Neural progenitor cell (in vitro differentiated cells): ENCODE measurements around the gene MYO5A. TPM values are rescaled to one million over a fixed set of nuclear protein-coding genes. Genes with fewer than 3 reads are reported as not detected.
"Not testable (repeated sequence)": the region's sequence is repeated elsewhere in the genome, so short reads cannot be mapped to it uniquely, and the experiment has no call there.

ENCODE experiments used
- DNase-seq: peaks from one replicate; pipeline ENCODE4 v3.0.0-alpha.2; 2016; ENCODE audit warnings: low spot score
- H2AFZ ChIP-seq: fragments of 200-600 bp; sonication (generic); replicated peaks from 2 replicates; pipeline ENCODE4 v1.6.1; 2016; ENCODE audit warnings: antibody characterized with exemption
- H3F3A ChIP-seq: fragments of 200-600 bp; sonication (generic); 2 replicates; pipeline ENCODE4 v1.6.1; 2016; ENCODE audit warnings: antibody characterized with exemption, low read depth
- H3K27ac ChIP-seq: fragments of 200-600 bp; sonication (generic); 2 replicates; pipeline ENCODE4 v1.5.1; 2016; ENCODE audit warnings: mild to moderate bottlenecking
- H3K27me3 ChIP-seq: fragments of 200-600 bp; sonication (generic); 2 replicates; pipeline ENCODE4 v1.6.1; 2016; ENCODE audit warnings: mild to moderate bottlenecking, moderate library complexity
- H3K36me3 ChIP-seq: fragments of 200-600 bp; sonication (generic); 2 replicates; pipeline ENCODE4 v1.5.1; 2016
- H3K4me1 ChIP-seq: fragments of 200-600 bp; sonication (generic); 2 replicates; pipeline ENCODE4 v1.6.1; 2016; ENCODE audit warnings: mixed run types
- H3K4me2 ChIP-seq: fragments of 200-600 bp; sonication (generic); 2 replicates; pipeline ENCODE4 v1.6.1; 2016
- H3K4me3 ChIP-seq: fragments of 200-600 bp; sonication (generic); 2 replicates; pipeline ENCODE4 v1.5.1; 2016
- H3K79me2 ChIP-seq: fragments of 200-600 bp; sonication (generic); 2 replicates; pipeline ENCODE4 v1.6.1; 2016; ENCODE audit warnings: low read depth
- H3K9ac ChIP-seq: fragments of 200-600 bp; sonication (generic); 2 replicates; pipeline ENCODE4 v1.6.1; 2016
- H3K9me3 ChIP-seq: fragments of 200-600 bp; sonication (generic); 2 replicates; pipeline ENCODE4 v1.5.1; 2016; ENCODE audit warnings: low read depth
- H4K20me1 ChIP-seq: fragments of 200-600 bp; sonication (generic); 2 replicates; pipeline ENCODE4 v1.6.1; 2016; ENCODE audit warnings: low read depth
- H3K27ac Mint-ChIP-seq: 3 replicates; pipeline ENCODE4 v1.8.0; 2021; ENCODE audit warnings: mixed read lengths
- H3K27me3 Mint-ChIP-seq: 2 replicates; pipeline ENCODE4 v1.8.0; 2022; ENCODE audit warnings: low read depth, mild to moderate bottlenecking, inconsistent platforms, moderate library complexity, mixed read lengths; ENCODE audit not compliant: insufficient read depth
- H3K36me3 Mint-ChIP-seq: 3 replicates; pipeline ENCODE4 v1.8.0; 2021; ENCODE audit warnings: mixed read lengths
- H3K4me1 Mint-ChIP-seq: 3 replicates; pipeline ENCODE4 v1.8.0; 2021; ENCODE audit warnings: mixed read lengths
- H3K4me3 Mint-ChIP-seq: 3 replicates; pipeline ENCODE4 v1.8.0; 2021; ENCODE audit warnings: mild to moderate bottlenecking, moderate library complexity, mixed read lengths
- H3K9me3 Mint-ChIP-seq: 3 replicates; pipeline ENCODE4 v1.8.0; 2020; ENCODE audit warnings: mixed read lengths
- EZH2 ChIP-seq: fragments of 200-600 bp; sonication (generic); IDR thresholded peaks from 2 replicates; pipeline ENCODE4 v1.6.1; 2017; ENCODE audit warnings: antibody characterized with exemption, mild to moderate bottlenecking, moderate library complexity
- EZH2phosphoT487 ChIP-seq: fragments of 200-600 bp; sonication (generic); IDR thresholded peaks from 2 replicates; pipeline ENCODE4 v1.6.1; 2017; ENCODE audit warnings: antibody characterized with exemption
- total RNA-seq: library from RNA; depleted of rRNA; stranded (reverse); fragments of >200 nt; gene quantifications from 2 replicates; pipeline ENCODE4 v1.2.3, GENCODE V29; 2015; ENCODE audit warnings: low replicate concordance
- TF ChIP-seq, protein P1 (sequence below): fragments of 200-600 bp; sonication (generic); IDR thresholded peaks from 2 replicates; pipeline ENCODE4 v1.5.1; 2017; ENCODE audit warnings: antibody characterized with exemption, mild to moderate bottlenecking

The MYO5A gene
- total RNA-seq, 1 donor from 2014 or later = 34.3 TPM

DNA sequence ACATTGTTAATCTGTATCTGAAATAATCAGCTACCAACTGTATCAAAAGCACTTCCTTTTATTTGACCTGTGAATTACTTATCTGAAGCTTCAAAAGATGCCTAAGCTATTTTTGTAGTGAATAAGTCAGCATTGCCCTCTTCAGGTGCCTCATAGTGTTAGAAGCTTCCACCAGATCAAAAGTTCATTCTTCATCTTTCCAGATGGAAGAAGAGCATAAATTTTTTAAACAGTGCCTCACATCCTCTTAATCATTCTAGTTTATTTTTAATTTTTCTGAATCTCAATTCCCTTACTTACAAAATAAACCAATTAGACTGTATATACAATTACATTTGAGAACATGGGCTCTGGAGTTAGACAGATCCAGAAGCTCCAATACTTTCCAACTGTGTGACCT is 65.0 kb downstream of the MYO5A start:
- H3K36me3 Mint-ChIP-seq = peaks cover 2% of the 10 kb centered on the region
- Histone ChIP-seq H3K9ac (no peak overlapping the region), H3K4me2 (no peak overlapping the region), H3K27ac (no peak overlapping the region), H4K20me1 (no peaks in the 10 kb centered on the region), H3K27me3 (no peaks in the 10 kb centered on the region), H3K9me3 (no peaks in the 10 kb centered on the region), H3K79me2 (no peaks in the 10 kb centered on the region), H3K36me3 (no peaks in the 10 kb centered on the region), H2AFZ (no peak overlapping the region), H3K4me1 (peaks cover 9% of the 10 kb centered on the region), H3F3A (no peaks in the 10 kb centered on the region), H3K4me3 (no peak overlapping the region)
- DNase-seq = no peak
- peaks cover 14% of the 10 kb centered on the region for H3K9me3 Mint-ChIP-seq
- H3K4me3 Mint-ChIP-seq = no peak overlapping the region
- TF ChIP-seq, protein P1, sequence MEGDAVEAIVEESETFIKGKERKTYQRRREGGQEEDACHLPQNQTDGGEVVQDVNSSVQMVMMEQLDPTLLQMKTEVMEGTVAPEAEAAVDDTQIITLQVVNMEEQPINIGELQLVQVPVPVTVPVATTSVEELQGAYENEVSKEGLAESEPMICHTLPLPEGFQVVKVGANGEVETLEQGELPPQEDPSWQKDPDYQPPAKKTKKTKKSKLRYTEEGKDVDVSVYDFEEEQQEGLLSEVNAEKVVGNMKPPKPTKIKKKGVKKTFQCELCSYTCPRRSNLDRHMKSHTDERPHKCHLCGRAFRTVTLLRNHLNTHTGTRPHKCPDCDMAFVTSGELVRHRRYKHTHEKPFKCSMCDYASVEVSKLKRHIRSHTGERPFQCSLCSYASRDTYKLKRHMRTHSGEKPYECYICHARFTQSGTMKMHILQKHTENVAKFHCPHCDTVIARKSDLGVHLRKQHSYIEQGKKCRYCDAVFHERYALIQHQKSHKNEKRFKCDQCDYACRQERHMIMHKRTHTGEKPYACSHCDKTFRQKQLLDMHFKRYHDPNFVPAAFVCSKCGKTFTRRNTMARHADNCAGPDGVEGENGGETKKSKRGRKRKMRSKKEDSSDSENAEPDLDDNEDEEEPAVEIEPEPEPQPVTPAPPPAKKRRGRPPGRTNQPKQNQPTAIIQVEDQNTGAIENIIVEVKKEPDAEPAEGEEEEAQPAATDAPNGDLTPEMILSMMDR = no peak
- TF ChIP-seq EZH2phosphoT487 (no peak), EZH2 (no peak)
- no peak overlapping the region for H3K27ac Mint-ChIP-seq
- no peaks in the 10 kb centered on the region for H3K27me3 Mint-ChIP-seq
- H3K4me1 Mint-ChIP-seq = no peaks in the 10 kb centered on the region

DNA sequence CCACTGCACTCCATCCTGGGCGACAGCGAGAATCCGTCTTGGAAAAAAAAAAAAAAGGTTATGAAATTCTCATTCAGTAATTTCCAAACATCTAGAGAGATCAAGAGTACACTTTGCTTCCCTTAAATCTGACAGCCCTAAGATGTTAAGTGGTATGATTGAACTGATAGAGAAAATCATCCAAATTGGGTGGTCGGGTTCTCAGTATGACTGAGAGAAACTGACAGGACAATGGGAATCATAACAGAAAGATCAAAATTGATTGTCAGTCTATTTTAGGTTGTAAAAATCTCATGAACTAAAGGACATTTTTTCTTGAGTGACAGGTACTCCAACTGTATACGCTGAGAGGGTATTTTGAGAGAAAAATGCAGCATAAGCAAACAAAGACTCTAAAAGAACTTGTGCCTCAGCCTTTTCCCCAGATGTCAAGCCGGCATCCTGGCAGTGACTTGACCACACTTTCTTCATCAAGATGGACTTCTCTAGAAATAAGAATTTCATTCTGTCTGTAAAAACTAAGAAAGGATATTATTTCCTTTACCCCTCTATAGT is 65.8 kb downstream of the MYO5A start:
- H3K4me1 Mint-ChIP-seq = no peaks in the 10 kb centered on the region
- no peak overlapping the region for H3K4me3 Mint-ChIP-seq

DNA sequence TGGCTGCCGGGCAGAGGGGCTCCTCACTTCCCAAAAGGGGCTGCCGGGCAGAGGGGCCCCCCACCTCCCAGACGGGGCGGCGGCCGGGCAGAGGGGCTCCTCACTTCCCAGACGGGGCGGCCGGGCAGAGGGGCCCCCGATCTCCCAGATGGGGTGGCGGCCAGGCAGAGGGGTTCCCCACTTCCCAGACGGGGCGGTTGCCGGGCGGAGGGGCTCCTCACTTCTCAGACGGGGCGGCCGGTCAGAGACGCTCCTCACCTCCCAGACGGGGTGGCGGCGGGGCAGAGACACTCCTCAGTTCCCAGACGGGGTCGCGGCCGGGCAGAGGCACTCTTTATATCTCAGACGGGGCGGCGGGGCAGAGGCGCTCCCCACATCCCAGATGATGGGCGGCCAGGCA is 69.0 kb downstream of the MYO5A start:
- not testable (repeated sequence) for H3K79me2 ChIP-seq, H3K27ac ChIP-seq, H3K4me2 ChIP-seq, H3K9ac ChIP-seq, H3K27ac Mint-ChIP-seq, H3K4me1 ChIP-seq, H3K4me1 Mint-ChIP-seq, H3K36me3 ChIP-seq, H2AFZ ChIP-seq, H3K4me3 ChIP-seq, H4K20me1 ChIP-seq, H3F3A ChIP-seq, H3K4me3 Mint-ChIP-seq, H3K9me3 ChIP-seq, DNase-seq, H3K27me3 ChIP-seq, H3K27me3 Mint-ChIP-seq
- Mint-ChIP-seq H3K9me3 (peaks cover 31% of the 10 kb centered on the region), H3K36me3 (peaks cover 11% of the 10 kb centered on the region)

More for the DNA sequence above, 65.8 kb downstream of the MYO5A start:
- no peaks in the 10 kb centered on the region for H3F3A ChIP-seq
- no peaks in the 10 kb centered on the region for H3K79me2 ChIP-seq
- no peak overlapping the region for H3K4me3 ChIP-seq
- H3K9ac ChIP-seq = no peak overlapping the region
- H4K20me1 ChIP-seq = no peaks in the 10 kb centered on the region
- H3K27me3 Mint-ChIP-seq = no peaks in the 10 kb centered on the region
- H3K9me3 ChIP-seq = no peaks in the 10 kb centered on the region
- H3K36me3 ChIP-seq = no peaks in the 10 kb centered on the region
- H3K9me3 Mint-ChIP-seq = peaks cover 17% of the 10 kb centered on the region
- peaks cover 9% of the 10 kb centered on the region for H3K4me1 ChIP-seq
- no peaks in the 10 kb centered on the region for H3K27me3 ChIP-seq
- TF ChIP-seq, protein P1 = no peak
- TF ChIP-seq EZH2phosphoT487 = no peak
- no peak for TF ChIP-seq EZH2
- H2AFZ ChIP-seq = no peak overlapping the region
- no peak overlapping the region for H3K4me2 ChIP-seq
- peaks cover 2% of the 10 kb centered on the region for H3K36me3 Mint-ChIP-seq
- H3K27ac Mint-ChIP-seq = no peak overlapping the region
- no peak for DNase-seq
- H3K27ac ChIP-seq = no peak overlapping the region

DNA sequence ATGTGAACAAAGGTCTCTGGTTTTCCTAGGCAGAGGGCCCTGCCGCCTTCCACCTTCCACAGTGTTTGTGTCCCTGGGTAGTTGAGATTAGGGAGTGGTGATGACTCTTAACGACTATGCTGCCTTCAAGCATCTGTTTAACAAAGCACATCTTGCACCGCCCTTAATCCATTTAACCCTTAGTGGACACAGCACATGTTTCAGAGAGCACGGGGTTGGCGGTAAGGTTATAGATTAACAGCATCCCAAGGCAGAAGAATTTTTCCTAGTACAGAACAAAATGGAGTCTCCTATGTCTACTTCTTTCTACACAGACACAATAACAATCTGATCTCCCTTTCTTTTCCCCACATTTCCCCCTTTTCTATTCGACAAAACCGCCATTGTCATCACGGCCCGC is 69.4 kb downstream of the MYO5A start:
- not testable (repeated sequence) for H3K27me3 ChIP-seq, H3K36me3 ChIP-seq, H3K4me1 ChIP-seq, H3K4me1 Mint-ChIP-seq, H3K27ac Mint-ChIP-seq, H3K4me2 ChIP-seq, DNase-seq, H3K9ac ChIP-seq, H2AFZ ChIP-seq, H3F3A ChIP-seq, H3K9me3 ChIP-seq, H3K27ac ChIP-seq, H3K79me2 ChIP-seq, H3K4me3 Mint-ChIP-seq, H3K4me3 ChIP-seq, H3K27me3 Mint-ChIP-seq, H4K20me1 ChIP-seq
- H3K36me3 Mint-ChIP-seq = peaks cover 11% of the 10 kb centered on the region
- peaks cover 35% of the 10 kb centered on the region for H3K9me3 Mint-ChIP-seq
